Activated CD4-positive, alpha-beta T cell treated with anti-CD3 and anti-CD28 coated beads, Interleukin-2, Interleukin-4, amounts not matched to agents 100 ng/mL and 50 ng/mL, durations not matched to agents 16 hours and 8 hours (primary cell): ENCODE results near the gene TRPM4.
"Not testable (repeated sequence)": the region's sequence is repeated elsewhere in the genome, so short reads cannot be mapped to it uniquely, and the experiment has no call there.

Experiments
- DNase-seq: peaks from one replicate; pipeline ENCODE4 v3.0.0-alpha.2; 2020; ENCODE audit warnings: low spot score

TRPM4 gene

DNA sequence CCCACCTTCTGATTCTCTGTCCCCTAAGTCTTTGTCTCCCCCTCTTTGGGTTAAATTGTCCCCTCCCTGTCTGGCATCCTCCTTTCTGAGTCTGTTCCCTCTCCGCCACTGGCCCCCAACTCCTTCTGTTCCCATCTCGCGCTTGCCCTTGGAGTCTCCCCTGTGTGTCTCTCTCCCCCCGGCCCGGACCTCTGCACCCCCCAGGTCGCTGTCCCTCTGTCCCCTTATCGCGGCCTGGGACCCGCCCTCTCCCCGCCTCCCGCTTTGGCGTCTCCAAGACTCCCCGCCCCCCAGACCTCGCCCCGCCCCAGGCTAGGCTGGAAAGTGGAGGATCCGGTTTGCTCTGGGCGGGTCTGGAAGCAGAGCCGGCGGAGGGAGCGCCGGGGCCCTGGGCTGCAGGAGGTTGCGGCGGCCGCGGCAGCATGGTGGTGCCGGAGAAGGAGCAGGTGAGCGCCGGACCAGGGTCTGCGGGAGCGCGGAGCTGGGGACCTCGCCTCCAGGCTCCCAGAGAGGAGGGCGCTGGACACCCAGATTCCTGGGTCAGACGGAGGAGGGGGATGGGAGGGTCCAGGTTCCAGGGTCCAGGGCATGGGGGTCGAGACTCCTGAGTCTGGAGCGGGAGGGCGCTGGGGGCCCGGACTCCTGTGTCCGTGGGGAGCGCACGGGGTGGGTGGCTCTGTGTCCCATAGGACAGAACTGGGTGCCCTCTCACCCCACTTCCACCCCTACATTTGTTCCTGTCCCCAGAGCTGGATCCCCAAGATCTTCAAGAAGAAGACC is at the start of gene TRPM4:
Gene TRPM4 (plus strand): TSS at position 348 of the 780 bp plus-strand sequence. CDS start 75 bp downstream, at position 423.
- peak; percentile 36 for DNase-seq

DNA sequence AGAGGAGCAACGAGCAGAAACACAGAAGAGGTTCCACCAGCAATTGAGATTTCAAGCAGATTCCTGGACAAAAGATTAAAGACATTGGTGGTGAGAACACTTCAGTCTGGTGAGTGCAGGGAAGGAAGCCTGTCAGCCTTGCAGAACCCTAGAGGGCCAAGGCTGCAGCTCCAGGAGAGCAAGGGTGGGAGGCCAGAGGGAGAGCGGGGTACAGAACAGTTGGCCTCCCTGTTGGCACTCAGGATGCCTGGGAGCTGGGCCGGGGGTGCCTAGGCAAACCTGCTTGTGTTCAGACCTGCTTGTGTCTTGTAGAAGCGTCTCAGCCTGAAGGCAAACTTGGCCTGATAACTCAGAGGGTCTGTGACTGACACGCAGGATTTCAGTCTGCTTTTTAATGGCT is 48.5 kb upstream of the TRPM4 start:
- DNase-seq: no peak

DNA sequence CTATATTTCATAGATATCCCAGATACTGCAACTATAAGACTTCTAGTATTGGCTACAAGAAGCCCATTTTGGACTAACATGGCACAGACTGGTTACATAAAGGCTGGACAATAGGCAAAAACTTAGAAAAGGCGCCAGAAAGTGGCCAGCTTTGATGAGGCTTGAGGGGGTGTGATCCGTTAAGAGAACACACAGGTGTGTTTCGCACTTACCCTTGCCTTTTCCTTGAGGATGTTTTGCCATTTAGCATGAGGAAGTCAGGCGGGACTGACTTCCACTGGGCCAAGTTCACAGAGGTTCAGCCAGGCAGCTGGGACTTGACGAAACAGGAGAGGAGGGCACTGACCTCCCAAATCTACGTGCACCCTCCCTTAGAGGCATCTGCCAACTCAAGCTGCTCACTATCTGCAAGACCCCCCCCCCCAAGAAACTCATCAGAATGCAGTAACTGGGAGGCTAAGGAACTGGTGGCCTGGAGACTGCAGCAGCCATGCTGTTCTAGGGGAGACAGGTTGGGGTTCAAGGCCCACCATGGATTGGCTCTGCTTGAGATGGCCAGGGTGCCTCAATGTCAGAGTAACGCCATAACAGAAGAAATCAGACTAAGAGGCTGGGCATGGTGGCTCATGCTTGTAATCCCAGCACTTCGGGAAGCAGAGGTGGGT is 47.9 kb upstream of the TRPM4 start:
- DNase-seq: no peak

DNA sequence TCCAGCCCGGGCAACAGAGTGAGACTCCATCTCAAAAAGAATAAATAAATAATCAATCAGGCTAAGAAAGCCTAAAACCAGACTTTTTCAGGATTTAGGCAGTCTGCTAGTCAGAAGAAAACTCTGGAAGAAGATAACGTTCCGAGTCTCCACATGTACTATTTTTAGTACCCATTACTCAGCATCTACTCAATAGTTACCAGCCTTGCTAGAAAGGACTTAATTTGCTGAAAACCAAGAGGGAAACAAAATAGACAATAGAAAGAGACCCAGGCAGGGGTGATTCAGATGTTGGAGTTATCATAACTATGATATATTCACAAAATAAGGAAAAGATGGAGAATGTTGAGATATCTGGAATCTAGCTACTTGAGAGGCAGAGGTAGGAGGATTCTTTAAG is 47.0 kb upstream of the TRPM4 start:
- no peak for DNase-seq

DNA sequence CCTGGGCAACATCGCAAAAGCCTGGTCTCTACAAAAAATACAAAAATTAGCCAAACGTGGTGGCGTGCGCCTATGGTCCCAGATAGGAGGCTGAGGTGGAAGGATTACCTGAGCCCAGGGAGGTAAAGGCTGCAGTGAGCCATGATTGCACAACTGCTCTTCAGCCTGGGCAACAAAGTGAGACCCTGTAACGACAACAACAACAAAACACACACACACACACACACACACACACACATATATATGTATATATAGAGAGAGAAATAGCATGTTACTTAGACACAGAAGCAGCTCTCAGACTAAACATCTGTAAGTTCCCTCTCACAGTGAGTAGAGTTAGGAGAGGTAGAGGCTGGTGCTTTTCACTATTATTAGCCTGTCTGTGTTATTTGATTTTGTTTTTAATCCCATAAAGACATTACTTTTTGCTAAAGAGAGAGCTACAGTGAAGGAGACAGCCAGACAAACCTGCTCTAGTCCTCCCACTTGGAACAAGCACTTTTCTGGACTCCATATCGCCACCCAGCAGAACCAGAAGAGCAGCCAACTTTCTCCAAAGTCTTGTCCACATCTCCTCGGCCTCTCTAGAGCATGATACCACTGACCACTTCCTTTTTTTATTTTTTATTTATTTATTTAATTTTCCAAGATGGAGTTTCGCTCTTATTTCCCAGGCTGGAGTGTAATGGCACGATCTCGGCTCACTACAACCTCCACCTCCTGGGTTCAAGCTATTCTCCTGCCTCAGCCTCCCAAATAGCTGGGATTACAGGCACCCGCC is 46.2 kb upstream of the TRPM4 start:
- no peak for DNase-seq

DNA sequence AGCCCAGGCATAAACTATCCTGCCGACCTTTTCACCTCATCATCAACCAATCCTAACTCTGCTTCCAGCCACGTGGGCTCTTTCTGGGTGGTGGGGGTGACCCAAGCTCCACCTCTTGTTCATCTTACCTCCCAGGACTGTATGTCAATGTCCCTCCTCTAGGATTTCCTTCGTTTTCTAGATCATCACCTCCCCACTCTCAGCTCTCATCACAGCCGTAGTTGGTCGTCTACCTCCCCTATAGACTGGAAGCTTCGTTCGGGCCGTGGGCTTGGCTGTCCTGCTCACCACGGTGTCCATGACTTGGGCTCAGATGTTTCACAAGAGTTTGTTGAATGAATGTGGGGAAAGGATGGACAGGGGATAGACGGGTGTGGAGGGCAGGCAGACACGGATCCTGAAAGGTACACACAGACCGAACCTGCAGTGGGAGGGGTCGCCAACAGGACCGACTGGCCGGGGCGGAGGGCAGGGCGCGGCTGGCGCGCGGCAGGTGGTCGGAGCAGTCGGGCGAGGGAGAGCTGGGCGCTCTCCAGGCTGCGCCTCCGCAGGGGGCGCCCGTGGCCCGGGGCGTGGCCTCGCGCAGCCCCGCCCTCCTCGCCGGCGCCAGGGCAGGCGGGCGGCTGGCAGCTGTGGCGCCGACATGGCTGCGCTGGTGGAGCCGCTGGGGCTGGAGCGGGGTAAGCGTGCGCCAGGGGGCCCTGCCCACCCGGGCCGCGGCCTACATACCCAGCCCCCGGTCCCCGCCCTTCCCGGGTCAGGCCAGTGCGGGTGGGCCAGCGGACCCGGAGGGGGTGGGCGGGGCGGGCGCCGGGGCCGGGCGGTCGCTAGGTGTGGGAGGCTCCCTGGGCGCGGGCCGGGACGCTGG is 43.6 kb upstream of the TRPM4 start, which contains the start of gene LIN7B:
Gene LIN7B (plus strand): TSS at position 609 of the 868 bp plus-strand sequence. CDS start 35 bp downstream, at position 644.
- DNase-seq: peak; percentile 68

DNA sequence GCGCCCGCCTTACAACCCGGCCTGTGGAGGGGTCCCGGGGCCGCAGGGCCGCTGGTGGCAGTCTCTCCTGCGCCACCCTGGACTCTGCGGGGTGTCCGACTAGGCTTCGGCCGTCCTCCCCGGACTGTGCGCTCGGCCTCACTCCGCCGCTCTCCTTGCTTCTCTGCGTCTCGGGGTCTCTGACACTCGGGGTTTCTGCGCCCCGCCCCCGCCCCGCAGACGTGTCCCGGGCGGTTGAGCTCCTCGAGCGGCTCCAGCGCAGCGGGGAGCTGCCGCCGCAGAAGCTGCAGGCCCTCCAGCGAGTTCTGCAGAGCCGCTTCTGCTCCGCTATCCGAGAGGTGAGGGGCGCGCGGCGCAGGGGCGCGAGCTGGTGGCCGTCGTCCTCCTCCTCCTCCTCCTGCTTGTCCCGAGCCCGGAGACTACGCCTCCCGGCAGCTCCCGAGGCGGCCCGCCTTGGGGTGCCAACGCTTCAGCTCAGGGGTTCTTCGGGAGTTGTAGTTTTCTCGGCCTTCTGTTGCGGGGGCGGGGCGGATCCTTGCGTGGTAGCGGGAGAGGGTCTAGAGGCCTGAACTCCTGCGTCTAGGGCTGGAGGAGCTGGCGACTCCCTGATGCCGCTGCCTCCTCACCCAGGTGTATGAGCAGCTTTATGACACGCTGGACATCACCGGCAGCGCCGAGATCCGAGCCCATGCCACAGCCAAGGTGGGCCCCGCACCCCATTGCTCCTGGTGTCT is 42.8 kb upstream of the TRPM4 start:
- DNase-seq: peak; percentile 52

DNA sequence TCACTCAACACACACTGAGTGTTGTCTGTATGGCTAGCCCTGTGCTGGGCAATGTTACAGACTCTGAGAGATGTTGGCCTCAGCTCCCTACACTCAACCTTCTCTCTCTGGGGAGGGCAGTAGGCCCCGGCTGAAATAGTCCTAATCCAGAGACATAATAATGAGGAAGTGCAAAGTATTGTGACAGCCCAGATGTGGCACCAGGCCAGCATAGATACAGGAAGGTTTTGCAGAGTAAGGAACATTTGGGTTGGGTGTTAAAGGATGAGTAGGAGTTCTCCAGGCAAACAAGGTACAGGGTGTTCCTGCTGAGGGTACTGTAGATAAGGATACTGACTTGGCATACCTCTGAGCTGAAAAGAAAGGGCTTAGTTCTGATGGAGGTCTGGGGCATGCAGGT is 41.0 kb upstream of the TRPM4 start:
- no peak for DNase-seq

DNA sequence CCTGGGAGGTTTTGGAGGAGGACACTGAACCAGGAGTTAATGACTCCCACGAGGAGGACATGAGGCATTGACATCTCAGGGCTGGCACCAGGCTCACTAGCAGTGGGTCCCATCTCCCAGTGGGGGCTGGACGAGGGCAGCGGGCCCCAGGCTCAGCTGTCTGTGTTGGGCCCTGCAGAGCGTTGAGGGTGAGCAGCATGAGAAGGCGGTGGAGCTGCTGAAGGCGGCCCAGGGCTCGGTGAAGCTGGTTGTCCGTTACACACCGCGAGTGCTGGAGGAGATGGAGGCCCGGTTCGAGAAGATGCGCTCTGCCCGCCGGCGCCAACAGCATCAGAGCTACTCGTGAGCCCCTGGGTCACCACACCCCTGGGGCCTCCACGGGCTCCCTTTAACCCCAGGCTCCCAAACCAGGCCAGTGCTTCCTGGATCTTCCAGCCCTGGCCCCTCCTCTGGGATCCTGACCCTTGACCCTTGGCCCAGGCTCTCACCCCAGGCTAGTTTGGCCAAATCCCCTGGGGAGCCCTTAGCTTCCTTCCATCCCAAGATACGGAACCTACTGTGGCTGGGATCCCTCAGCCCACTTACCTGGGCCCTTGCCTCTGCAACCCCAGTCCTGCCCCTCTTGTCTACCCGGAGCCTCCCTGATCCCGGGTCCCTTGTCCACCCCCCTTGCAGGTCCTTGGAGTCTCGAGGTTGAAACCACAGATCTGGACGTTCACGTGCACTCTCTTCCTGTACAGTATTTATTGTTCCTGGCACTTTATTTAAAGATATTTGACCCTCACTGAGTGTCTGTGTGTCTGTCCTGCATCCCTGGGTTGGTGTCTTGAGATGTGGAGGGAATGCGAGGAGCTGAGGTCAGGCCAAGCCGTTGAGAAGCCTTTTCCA is 39.7 kb upstream of the TRPM4 start:
- DNase-seq: no peak

DNA sequence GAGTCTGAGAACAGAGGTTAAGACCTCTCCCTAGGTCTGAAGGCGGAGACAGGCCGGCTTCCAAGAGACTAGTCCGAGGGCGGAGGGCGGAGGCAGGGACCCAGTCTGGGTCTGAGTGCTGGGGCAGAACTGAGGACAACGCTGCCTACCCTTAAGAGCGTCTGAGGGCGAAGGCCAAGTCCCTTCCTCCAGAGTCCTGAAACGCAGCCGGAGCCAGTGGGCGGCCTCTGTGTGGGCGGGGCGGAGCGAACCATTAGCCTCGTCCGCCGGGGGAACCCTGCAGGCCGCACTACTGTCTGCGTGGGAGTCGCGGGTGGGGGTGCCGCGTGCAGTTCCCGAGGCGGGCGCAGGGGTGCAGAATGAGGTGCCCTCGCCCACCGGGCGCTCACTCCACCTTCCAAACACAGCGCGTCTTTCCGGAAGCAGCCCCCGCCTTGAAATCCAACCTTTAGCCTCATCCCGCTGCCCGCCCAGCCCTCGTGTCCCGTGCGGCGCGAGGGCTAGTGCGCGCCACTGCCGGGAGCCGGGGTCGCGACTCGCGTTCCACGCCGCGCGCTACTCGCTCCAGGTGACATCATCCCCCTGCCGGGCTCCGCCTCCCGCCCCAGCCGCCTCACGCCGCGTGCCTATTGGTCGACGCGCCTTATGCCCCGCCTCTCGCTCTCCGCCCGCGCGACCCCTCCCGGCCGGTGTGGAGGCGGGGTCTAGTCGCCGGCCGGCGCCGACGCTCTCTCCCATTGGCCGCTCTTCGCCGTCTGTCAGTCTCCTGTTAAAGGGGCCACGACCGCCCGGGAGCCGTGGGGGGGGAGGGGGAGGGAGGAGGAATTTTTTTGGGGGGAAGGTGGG is 38.8 kb upstream of the TRPM4 start, which contains the start of gene C19orf73:
Gene C19orf73 (minus strand): TSS at position 579 of the 846 bp plus-strand sequence. CDS start 121 bp downstream, at position 458.
- peak; percentile 95 for DNase-seq

DNA sequence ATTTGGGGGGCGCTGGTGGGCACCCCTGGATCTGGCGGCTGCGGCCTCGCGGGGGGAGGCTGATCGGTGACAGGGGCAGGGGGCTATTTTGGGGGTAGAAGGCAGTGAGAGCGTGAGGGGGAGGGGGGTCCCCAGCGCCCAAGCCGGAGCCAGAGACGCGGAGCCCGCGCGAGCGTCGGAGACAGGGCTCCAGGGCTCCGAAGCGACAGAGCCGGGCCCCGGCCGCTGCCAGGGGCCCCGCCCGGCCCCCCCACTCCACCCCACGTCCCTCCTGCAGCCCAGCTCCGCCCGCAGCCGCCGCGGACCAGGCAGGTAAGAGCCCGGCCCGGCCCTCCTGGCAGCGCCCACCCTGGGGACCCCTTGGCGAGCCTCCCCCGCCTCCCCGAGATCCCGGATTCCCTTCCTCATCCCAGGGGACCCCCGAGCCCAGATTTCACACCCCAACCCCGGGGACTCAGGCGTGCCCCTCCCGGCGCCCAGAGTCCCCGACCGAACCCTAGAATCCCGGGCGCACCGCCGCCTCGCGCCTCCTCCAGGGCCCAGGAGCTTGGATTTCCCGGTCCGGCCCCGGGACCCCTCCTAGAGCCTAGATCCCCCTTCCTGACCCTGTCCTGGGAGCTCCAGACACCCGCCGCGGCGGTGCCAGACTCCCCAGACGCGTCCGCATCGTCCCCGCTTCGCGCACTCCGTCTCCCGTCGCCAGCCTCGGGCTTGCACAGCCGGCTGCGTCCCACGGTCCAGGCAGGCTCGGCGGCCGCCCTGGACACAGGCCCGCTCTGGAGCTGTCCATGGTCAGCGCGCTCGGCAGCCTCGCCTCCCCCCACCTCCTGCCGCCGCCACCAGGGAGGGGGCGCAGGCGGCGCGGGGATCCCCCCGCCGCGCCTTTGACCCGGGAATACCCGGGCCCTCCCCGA is 37.9 kb upstream of the TRPM4 start, which contains the start of gene PPFIA3:
Gene PPFIA3 (plus strand): TSS at position 134 of the 914 bp plus-strand sequence. CDS start 8,330 bp downstream, outside the sequence.
- no peak for DNase-seq

DNA sequence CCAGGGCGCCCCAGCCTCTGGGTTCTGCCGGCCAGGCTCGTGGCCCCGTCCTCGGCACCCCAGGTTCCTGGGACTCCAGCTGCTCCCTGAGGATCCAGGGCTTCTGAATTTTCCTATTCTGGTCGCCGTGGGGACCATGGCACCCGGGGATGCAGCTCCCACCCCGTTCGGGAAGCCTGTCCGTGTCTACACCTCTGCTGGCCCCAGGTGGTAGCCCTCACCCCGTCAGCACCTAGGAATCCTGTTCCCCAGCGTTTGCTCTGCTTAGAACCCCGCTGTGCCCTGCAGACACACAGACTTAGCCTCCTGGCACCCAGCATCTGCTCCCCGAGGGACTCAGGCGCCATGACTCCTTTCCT is 37.3 kb upstream of the TRPM4 start:
- no peak for DNase-seq

DNA sequence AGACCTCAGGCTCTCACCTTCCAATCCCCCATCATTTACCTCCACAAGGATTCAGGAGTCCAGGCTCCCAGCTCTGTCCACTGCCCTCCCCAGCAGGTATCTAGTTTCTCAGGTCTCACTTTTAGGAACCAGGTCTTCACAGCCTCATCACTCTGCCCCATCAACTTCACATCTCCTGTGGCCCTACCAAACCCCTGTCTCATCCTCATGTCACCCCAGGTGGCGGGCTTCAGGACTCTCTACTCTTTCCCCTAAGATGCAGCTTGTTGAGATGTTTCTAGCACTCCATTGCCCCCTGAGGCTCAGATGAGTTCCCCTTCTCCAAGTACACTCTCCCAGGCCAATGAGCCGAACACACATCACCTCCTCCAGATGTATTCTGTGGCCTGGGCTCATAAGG is 36.7 kb upstream of the TRPM4 start:
- DNase-seq: no peak

DNA sequence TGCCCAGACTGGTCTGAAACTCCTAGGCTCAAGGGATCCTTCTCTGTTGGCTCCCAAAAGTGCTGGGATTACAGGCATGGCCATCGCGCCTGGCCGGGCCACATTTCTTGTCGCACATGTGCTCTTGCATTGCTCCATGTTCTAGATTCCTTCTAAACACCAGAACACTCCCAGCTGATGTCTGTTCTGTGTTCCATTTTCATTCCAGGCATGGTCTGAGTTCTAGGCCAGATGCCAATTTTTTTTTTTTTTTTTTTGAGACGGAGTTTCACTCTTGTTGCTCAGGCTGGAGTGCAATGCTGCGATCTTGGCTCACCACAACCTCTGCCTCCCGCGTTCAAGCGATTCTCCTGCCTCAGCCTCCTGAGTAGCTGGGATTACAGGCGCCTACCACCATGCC is 35.8 kb upstream of the TRPM4 start:
- not testable (repeated sequence) for DNase-seq

DNA sequence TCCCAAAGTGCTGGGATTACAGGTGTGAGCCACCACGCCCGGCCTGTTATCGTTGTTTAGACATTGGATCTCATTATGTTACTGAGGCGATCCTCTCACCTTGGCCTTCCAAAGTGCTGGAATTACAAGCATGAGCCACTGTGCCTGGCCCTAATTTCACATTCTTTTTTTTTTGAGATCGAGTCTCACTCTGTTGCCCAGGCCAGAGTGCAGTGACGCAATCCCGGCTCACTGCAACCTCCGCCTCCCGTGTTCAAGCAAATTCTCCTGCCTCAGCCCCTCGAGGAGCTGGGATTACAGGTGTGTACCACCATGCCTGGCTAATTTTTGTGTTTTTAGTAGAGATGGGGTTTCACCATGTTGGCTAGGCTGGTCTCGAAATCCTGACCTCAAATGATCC is 34.3 kb upstream of the TRPM4 start:
- not testable (repeated sequence) for DNase-seq

DNA sequence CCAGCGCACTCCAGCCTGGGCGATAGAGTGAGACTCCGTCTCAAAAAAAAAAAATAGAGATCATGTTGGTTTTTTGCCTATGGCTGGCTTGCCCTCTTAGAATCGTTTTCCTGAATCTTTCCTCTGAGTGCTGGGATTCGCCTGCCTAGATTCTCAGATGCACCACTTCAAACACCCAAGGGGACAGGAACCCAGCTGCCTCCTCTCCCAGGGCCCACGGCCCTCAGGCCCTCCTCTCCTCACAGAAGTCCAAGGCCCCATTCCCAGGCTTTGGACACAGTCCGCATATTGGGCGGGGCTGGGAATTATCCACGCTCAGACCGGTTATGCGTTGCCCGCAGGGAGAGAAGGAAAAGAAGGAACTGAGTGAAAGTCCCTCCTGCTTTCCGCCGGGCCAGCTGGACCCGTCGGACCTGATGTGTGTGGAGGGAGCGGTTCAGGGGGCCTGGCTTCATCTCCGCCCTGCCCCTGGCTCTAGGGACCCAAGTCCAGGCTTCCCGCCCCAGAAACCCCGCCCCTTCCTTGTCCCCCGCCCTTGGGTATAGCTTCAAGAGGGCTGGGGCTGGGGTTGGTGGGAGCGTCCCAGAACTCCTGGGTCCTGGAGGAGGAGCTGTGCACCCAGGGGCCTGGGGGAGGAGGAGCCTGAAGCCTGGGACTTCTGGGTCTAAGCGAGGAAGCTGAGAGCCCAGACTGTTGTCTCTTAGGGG is 32.4 kb upstream of the TRPM4 start:
- DNase-seq: no peak

DNA sequence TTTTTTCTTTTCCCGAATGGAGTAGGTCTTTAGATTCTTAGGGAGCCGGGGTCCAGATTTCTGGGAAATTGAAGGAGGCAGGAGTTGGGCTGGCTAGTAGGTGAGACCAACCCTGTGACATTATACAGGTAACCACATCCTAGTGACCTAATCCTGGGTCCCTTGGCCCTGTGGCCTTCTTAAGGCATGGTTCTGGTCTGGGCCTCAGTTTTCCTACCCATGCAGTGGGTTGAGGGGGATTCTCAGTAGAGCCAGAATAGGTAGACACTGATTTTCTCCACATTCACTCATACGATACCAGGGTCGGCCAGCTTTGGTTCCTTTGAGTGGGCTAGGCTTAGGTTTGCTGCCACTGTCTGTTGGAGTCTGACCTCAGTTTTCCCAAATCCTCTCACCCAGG is 31.0 kb upstream of the TRPM4 start:
- no peak for DNase-seq
